Adrenal gland (tissue), 12 donors: ENCODE data around the gene HEXIM2. TPM values are rescaled to one million over a fixed set of nuclear protein-coding genes. Genes with fewer than 3 reads are reported as not detected.

Experiments
- DNase-seq, 7 donors: peaks; one replicate each; pipeline ENCODE4 v3.0.0-alpha.2; 2019 to 2020
- H3K27ac ChIP-seq, 5 donors: fragments of 200-600 bp; sonication (generic) in 4 of 5; 1 replicate in 3 of 5; 2 replicates in 2 of 5; pipeline versions ENCODE4 v1.5.1 to v1.8.0; 2016 to 2020; ENCODE audit warnings: mild to moderate bottlenecking in 1 of 5
- H3K27me3 ChIP-seq: fragments of 200-600 bp; 2 replicates; pipeline ENCODE4 v1.8.0; 2021
- H3K36me3 ChIP-seq, 2 donors: fragments of 200-600 bp; replicated peaks in 1 of 2; 1 replicate in 1 of 2; 2 replicates in 1 of 2; pipeline versions ENCODE4 v1.5.1 to v1.8.0; 2018 to 2022
- H3K4me1 ChIP-seq, 2 donors: fragments of 200-600 bp; replicated peaks in 1 of 2; 1 replicate in 1 of 2; 2 replicates in 1 of 2; pipeline versions ENCODE4 v1.5.1 to v1.8.0; 2018 to 2021
- H3K4me3 ChIP-seq, 4 donors: fragments of 200-600 bp; sonication (generic) in 3 of 4; one replicate each; pipeline ENCODE4 v1.5.1; 2016 to 2018
- H3K9me3 ChIP-seq, 3 donors: fragments of 200-600 bp; sonication (generic) in 1 of 3; replicated peaks in 1 of 3; 1 replicate in 2 of 3; 2 replicates in 1 of 3; pipeline versions ENCODE4 v1.5.1 to v1.8.0; 2016 to 2021
- CTCF ChIP-seq, 6 experiments: fragments of 450-650 bp in 4 of 6; fragments of 200-600 bp in 2 of 6; sonication (generic) in 1 of 6; IDR thresholded peaks; 1 replicate in 5 of 6; 2 replicates in 1 of 6; pipeline versions ENCODE4 v1.5.1 to v1.8.0; 2016 to 2021; ENCODE audit warnings: antibody characterized with exemption in 6 of 6, mild to moderate bottlenecking in 2 of 6, moderate library complexity in 1 of 6
- POLR2A ChIP-seq, 2 donors: fragments of 450-650 bp; IDR thresholded peaks; one replicate each; pipeline ENCODE4 v1.6.1; 2017; ENCODE audit warnings: antibody characterized with exemption in 2 of 2, mild to moderate bottlenecking in 2 of 2, moderate library complexity in 1 of 2
- WGBS, 4 donors: extraction: QIAGEN DNeasy Blood & Tissue Kit in 2 of 4; methylation state at CpG; one replicate each; pipeline versions ENCODE4 v1.1.5 to v1.1.7; 2013 to 2017; 5-methylcytosine and 5-hydroxymethylcytosine counted together
- intact Hi-C, 2 donors: fragments of 100-400 bp; cut with DNase I; formaldehyde crosslinking; loops; one replicate each; pipeline versions ENCODE4 v1.14.1 to v1.15.0; 2022 to 2023
- polyA plus RNA-seq, 3 donors: library from polyadenylated mRNA; stranded (reverse); fragments of 200-250 nt in 2 of 3; fragments of 350-450 nt in 1 of 3; fragmentation: Illumina TruSeq in 1 of 3; extraction: RNeasy Lipid Tissue Mini Kit (QIAGEN cat#74804) in 1 of 3; gene quantifications; one replicate each; pipeline ENCODE4 v1.2.3, GENCODE V29; 2013 to 2014
- total RNA-seq, 9 donors: library from RNA; depleted of rRNA in 4 of 9; stranded (reverse); fragments of >200 nt in 4 of 9; fragments of 120-200 nt in 1 of 9; fragmentation: NEBNext Ultra II Directional in 1 of 9; extraction: Animal tissue kit (Norgen Biotek cat#: 25700) in 1 of 9; gene quantifications; one replicate each; pipeline versions ENCODE4 v1.1.0 to v1.2.4, GENCODE V29; 2013 to 2023
- donor health status: healthy with polysubstance abuse.
- donor health status: Bipolar disorder and iron deficiency.
- donor health status: DM: yes; HTN: yes; CAD: no.
- donor health status: DM: no; HTN: no; CAD: no.
- donor health status: DM: no; HTN: no; CAD: no.
- donor health status: DM: yes; HTN: yes; CAD: no.

HEXIM2 gene
- total and polyA plus RNA-seq, 12 donors, result 4.5 to 28.1 (median 15.9) TPM

GRCh38 chr17:45137561-45138305 lies 23.9 kb upstream of the HEXIM2 start:
- H3K27ac ChIP-seq, result no peak overlapping the region
- peak in 1 of 7 donors; percentile 8 for DNase-seq

GRCh38 chr17:45138911-45139532 lies 22.7 kb upstream of the HEXIM2 start:
- Histone ChIP-seq H3K27me3 (no peaks in the 10 kb centered on the region), H3K4me3 (no peak overlapping the region), H3K27ac (no peak overlapping the region), H3K4me1 (peaks cover 14 to 21% of the 10 kb centered on the region in 2 donors), H3K9me3 (no peaks in the 10 kb centered on the region), H3K36me3 (peaks cover 0 to 6% of the 10 kb centered on the region in 2 donors)
- intact Hi-C loops, result loop anchor here (5.0 to 10.0 kb wide), 2 partner anchors 58 to 364 kb away; no protein-coding TSS in a partner anchor
- no peak for DNase-seq
- WGBS, 4 donors, result 79 to 92% (median 86%) methylated on average over 5 to 14 of the region's 14 CpGs
- TF ChIP-seq POLR2A (IDR thresholded peaks at IDR 0.05) (no peak), CTCF (IDR thresholded peaks at IDR 0.05) (no peak)

More at GRCh38 chr17:45137561-45138305, 23.9 kb upstream of the HEXIM2 start:
- intact Hi-C loops, result loop anchor here (5.0 to 10.0 kb wide), 2 partner anchors 60 to 363 kb away; no protein-coding TSS in a partner anchor
- 89 to 92% (median 89%) methylated on average over 9 to 11 of the region's 11 CpGs for WGBS, 4 donors
- H3K27me3 ChIP-seq, result no peaks in the 10 kb centered on the region
- H3K36me3 ChIP-seq, result peaks cover 0 to 6% of the 10 kb centered on the region in 2 donors
- TF ChIP-seq CTCF (IDR thresholded peaks at IDR 0.05), result no peak
- no peak for TF ChIP-seq POLR2A (IDR thresholded peaks at IDR 0.05)
- H3K4me3 ChIP-seq, result no peak overlapping the region
- peaks cover 8 to 17% of the 10 kb centered on the region in 2 donors for H3K4me1 ChIP-seq
- no peaks in the 10 kb centered on the region for H3K9me3 ChIP-seq

GRCh38 chr17:45139533-45139920 lies 22.1 kb upstream of the HEXIM2 start:
- no peak for TF ChIP-seq POLR2A (IDR thresholded peaks at IDR 0.05)
- Histone ChIP-seq H3K27me3 (no peaks in the 10 kb centered on the region), H3K4me3 (no peak overlapping the region), H3K9me3 (no peaks in the 10 kb centered on the region), H3K27ac (no peak overlapping the region), H3K4me1 (peaks cover 16 to 23% of the 10 kb centered on the region in 2 donors), H3K36me3 (peaks cover 0 to 6% of the 10 kb centered on the region in 2 donors)
- no peak for DNase-seq
- 88 to 96% (median 90%) methylated on average over 4 of the region's 4 CpGs for WGBS, 4 donors
- intact Hi-C loops, result loop anchor here (5.0 to 10.0 kb wide), 2 partner anchors 58 to 365 kb away; no protein-coding TSS in a partner anchor

GRCh38 chr17:45143094-45143670 lies 18.5 kb upstream of the HEXIM2 start:
- Histone ChIP-seq H3K4me3 (peak overlapping the region in 1 of 4 donors; percentile 60), H3K9me3 (no peaks in the 10 kb centered on the region), H3K36me3 (peaks cover 0 to 2% of the 10 kb centered on the region in 2 donors), H3K27ac (peak overlapping the region in 4 of 5 donors; percentile 60 to 99 (median 87)), H3K4me1 (peaks cover 25 to 30% of the 10 kb centered on the region in 2 donors), H3K27me3 (no peaks in the 10 kb centered on the region)
- intact Hi-C loops, result no loop called here
- WGBS, 4 donors, result 76 to 100% (median 88%) methylated on average over 3 to 13 of the region's 13 CpGs
- peak in 1 of 7 donors; percentile 26 for DNase-seq
- no peak for TF ChIP-seq POLR2A (IDR thresholded peaks at IDR 0.05)
- TF ChIP-seq CTCF (IDR thresholded peaks at IDR 0.05), result no peak
